Measurements from ENCODE around the gene ENG. TPM values are rescaled to one million over a fixed set of nuclear protein-coding genes. Genes with fewer than 3 reads are reported as not detected.

The ENG gene
- total RNA-seq, 1 experiment from 2014 or later = 0.76 TPM

DNA sequence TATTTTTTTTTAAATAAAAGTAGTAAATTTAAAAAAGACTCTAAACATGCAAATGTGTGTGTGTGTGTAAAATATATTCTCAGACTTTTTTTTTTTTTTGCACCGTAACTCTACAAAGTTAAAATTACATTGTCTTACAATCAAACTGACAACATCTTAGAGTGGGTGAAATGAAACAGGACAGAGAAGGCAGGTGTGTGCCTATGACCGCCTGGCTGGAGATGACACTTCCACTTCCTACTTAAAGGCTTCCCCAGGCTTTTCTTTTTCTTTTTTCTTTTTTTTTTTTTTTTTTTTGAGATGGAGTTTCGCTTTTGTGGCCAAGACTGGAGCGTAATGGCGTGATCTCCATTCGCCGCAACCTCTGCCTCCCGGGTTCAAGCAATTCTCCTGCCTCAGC lies 25.7 kb upstream of the ENG start:
- no TSS peak for BruUV-seq (replicated peaks)
- Histone ChIP-seq H3K9me3 (ENCODE audit: control insufficient read depth in 1 of 2, insufficient read depth in 1 of 2, low read depth in 1 of 2, low read length in 2 of 2) (no peaks in the 10 kb centered on the region), H2AFZ (ENCODE audit: low read depth, low read length, poor library complexity, severe bottlenecking) (no peak overlapping the region), H3K4me3 (replicated peaks in 1 of 2; ENCODE audit: low read depth in 1 of 2, low read length in 2 of 2) (no peak overlapping the region), H3K4me1 (ENCODE audit: control insufficient read depth in 1 of 2, insufficient read depth in 2 of 2, low read length in 2 of 2) (peaks cover 22 to 52% of the 10 kb centered on the region in 2 experiments), H3K36me3 (ENCODE audit: control insufficient read depth in 1 of 2, insufficient read depth in 2 of 2, low read length in 2 of 2) (no peaks in the 10 kb centered on the region), H3K27ac (ENCODE audit: low read depth, low read length) (no peak overlapping the region), H3K79me2 (ENCODE audit: insufficient read depth, low read length) (no peaks in the 10 kb centered on the region; the same call in 1 of the 2 replicates), H3K27me3 (ENCODE audit: insufficient read depth, low read length) (no peaks in the 10 kb centered on the region), H3K4me2 (ENCODE audit: low read length) (no peak overlapping the region), H3K9ac (ENCODE audit: low read length) (no peak overlapping the region), H3K9me2 (ENCODE audit: insufficient read depth) (no peaks in the 10 kb centered on the region), H4K20me1 (ENCODE audit: insufficient read depth) (no peaks in the 10 kb centered on the region)
- ChIA-PET POLR2A (no interaction called here), CTCF (no interaction called here), RAD21 (ENCODE audit: low non-redundant PET in 1 of 2, low total read pairs in 2 of 2, uncharacterized antibody in 2 of 2, unreplicated experiment in 2 of 2) (no interaction called here)
- no peak for TF ChIP-seq SP1 (IDR thresholded peaks at IDR 0.05; ENCODE audit: low read depth)
- TF ChIP-seq TCF7L2 (IDR thresholded peaks at IDR 0.05; ENCODE audit: borderline replicate concordance, extremely low read depth, insufficient read depth, insufficient read length) = no peak
- TF ChIP-seq CEBPB (IDR thresholded peaks at IDR 0.05; ENCODE audit: low read depth) = no peak
- TF ChIP-seq SIN3A (IDR thresholded peaks at IDR 0.05; ENCODE audit: low read depth) = no peak
- TF ChIP-seq, protein P1, sequence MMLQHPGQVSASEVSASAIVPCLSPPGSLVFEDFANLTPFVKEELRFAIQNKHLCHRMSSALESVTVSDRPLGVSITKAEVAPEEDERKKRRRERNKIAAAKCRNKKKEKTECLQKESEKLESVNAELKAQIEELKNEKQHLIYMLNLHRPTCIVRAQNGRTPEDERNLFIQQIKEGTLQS (IDR thresholded peaks at IDR 0.05) = no peak
- no peak for TF ChIP-seq SRF (IDR thresholded peaks at IDR 0.05; ENCODE audit: low read depth)
- TF ChIP-seq, protein P2, sequence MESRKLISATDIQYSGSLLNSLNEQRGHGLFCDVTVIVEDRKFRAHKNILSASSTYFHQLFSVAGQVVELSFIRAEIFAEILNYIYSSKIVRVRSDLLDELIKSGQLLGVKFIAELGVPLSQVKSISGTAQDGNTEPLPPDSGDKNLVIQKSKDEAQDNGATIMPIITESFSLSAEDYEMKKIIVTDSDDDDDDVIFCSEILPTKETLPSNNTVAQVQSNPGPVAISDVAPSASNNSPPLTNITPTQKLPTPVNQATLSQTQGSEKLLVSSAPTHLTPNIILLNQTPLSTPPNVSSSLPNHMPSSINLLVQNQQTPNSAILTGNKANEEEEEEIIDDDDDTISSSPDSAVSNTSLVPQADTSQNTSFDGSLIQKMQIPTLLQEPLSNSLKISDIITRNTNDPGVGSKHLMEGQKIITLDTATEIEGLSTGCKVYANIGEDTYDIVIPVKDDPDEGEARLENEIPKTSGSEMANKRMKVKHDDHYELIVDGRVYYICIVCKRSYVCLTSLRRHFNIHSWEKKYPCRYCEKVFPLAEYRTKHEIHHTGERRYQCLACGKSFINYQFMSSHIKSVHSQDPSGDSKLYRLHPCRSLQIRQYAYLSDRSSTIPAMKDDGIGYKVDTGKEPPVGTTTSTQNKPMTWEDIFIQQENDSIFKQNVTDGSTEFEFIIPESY (IDR thresholded peaks at IDR 0.05; ENCODE audit: extremely low read depth, insufficient replicate concordance, low read length) = no peak
- TF ChIP-seq POLR2AphosphoS5 (IDR thresholded peaks at IDR 0.05; ENCODE audit: low read depth, low read length) = no peak
- TF ChIP-seq RAD21 (IDR thresholded peaks at IDR 0.05; ENCODE audit: low read depth) = no peak
- TF ChIP-seq, protein P3, sequence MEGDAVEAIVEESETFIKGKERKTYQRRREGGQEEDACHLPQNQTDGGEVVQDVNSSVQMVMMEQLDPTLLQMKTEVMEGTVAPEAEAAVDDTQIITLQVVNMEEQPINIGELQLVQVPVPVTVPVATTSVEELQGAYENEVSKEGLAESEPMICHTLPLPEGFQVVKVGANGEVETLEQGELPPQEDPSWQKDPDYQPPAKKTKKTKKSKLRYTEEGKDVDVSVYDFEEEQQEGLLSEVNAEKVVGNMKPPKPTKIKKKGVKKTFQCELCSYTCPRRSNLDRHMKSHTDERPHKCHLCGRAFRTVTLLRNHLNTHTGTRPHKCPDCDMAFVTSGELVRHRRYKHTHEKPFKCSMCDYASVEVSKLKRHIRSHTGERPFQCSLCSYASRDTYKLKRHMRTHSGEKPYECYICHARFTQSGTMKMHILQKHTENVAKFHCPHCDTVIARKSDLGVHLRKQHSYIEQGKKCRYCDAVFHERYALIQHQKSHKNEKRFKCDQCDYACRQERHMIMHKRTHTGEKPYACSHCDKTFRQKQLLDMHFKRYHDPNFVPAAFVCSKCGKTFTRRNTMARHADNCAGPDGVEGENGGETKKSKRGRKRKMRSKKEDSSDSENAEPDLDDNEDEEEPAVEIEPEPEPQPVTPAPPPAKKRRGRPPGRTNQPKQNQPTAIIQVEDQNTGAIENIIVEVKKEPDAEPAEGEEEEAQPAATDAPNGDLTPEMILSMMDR (IDR thresholded peaks at IDR 0.05 in 2 of 3, conservative IDR thresholded peaks at IDR 0.05 in 1 of 3; ENCODE audit: borderline replicate concordance in 1 of 3, insufficient read depth in 1 of 3, low read depth in 2 of 3, low read length in 2 of 3) = no peak
- no peak for TF ChIP-seq YY1 (IDR thresholded peaks at IDR 0.05; ENCODE audit: extremely low read depth, insufficient replicate concordance, low read depth, low read length)
- no peak for TF ChIP-seq ELF1 (IDR thresholded peaks at IDR 0.05; ENCODE audit: borderline replicate concordance, low read depth)
- no peak for TF ChIP-seq POLR2A (IDR thresholded peaks at IDR 0.05; ENCODE audit: borderline replicate concordance, extremely low read depth, insufficient read depth, insufficient read length)
- TF ChIP-seq EZH2 (IDR thresholded peaks at IDR 0.05) = no peak
- no peak for ATAC-seq
- intact Hi-C loops (cut with micrococcal nuclease) = no loop called here
- DNase-seq (ENCODE audit: low read depth, low spot score) = no peak
